BE2C (cell line): ENCODE measurements around the gene CLOCK.

Experiments used
- DNase-seq: peaks from one replicate; pipeline ENCODE4 v3.0.0-alpha.2; 2020
- H3K27me3 ChIP-seq: fragments of 250-450 bp; sonication (Bioruptor Pico); 2 replicates; pipeline ENCODE4 v1.5.1; 2020; ENCODE audit warnings: mild to moderate bottlenecking
- H3K36me3 ChIP-seq: fragments of 250-450 bp; sonication (Bioruptor Pico); 2 replicates; pipeline ENCODE4 v1.5.1; 2020; ENCODE audit warnings: mild to moderate bottlenecking
- H3K4me1 ChIP-seq: fragments of 250-450 bp; sonication (Bioruptor Pico); 2 replicates; pipeline ENCODE4 v1.5.1; 2020
- H3K4me3 ChIP-seq: 2 replicates; pipeline ENCODE4 v1.5.1; 2011; ENCODE audit warnings: low read depth, low read length
- H3K9me3 ChIP-seq: fragments of 250-450 bp; sonication (Bioruptor Pico); 2 replicates; pipeline ENCODE4 v1.5.1; 2020
- TF ChIP-seq, protein P1 (sequence below): IDR thresholded peaks from 2 replicates; pipeline ENCODE4 v1.5.1; 2012; ENCODE audit warnings: mild to moderate bottlenecking, low read depth, low read length

The CLOCK gene

DNA sequence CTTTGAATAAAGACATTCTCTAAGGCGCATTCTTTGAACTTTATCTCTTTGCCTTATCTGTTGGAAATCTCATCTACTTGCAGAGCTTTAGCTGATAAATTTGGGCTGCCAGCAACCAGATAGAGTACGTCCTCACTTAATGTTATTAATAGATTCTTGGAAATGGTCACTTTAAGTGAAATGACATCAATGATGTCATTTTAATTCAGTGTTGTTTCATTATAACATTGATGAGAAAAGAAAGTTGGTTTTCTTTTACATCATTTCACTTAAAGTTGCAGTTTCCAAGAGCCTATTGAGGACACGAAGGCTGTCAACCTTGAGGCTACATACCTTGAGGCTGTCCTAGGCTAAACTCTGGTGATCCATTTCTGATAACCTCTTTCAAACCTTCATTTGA, 141.6 kb downstream of the CLOCK start:
- TF ChIP-seq, protein P1, sequence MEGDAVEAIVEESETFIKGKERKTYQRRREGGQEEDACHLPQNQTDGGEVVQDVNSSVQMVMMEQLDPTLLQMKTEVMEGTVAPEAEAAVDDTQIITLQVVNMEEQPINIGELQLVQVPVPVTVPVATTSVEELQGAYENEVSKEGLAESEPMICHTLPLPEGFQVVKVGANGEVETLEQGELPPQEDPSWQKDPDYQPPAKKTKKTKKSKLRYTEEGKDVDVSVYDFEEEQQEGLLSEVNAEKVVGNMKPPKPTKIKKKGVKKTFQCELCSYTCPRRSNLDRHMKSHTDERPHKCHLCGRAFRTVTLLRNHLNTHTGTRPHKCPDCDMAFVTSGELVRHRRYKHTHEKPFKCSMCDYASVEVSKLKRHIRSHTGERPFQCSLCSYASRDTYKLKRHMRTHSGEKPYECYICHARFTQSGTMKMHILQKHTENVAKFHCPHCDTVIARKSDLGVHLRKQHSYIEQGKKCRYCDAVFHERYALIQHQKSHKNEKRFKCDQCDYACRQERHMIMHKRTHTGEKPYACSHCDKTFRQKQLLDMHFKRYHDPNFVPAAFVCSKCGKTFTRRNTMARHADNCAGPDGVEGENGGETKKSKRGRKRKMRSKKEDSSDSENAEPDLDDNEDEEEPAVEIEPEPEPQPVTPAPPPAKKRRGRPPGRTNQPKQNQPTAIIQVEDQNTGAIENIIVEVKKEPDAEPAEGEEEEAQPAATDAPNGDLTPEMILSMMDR: no peak

DNA sequence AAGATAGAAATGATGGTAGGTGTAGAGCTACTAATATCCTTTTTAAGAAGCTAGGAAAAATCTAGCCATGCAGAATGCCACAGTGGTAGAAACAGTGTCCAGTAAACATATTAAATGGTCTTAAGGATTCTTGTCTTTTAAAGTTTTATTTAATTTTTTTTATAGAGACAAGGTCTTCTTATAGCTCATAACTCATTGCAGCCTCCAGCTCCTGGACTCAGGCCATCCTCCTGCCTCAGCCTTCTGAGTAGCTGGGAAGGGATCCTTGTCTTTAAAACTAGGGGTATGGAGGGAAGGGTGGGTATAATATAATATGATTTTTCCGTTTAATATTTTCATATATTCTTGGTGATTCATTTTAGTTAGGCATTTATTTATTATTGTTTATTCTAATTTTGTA, 147.1 kb downstream of the CLOCK start:
- H3K27me3 ChIP-seq: no peaks in the 10 kb centered on the region
- TF ChIP-seq, protein P1: no peak
- H3K4me1 ChIP-seq: peaks cover 4% of the 10 kb centered on the region; the same call in 1 of the 2 replicates
- no peak for DNase-seq
- peak overlapping the region; percentile 8 for H3K4me3 ChIP-seq
- H3K36me3 ChIP-seq: peaks cover 34% of the 10 kb centered on the region
- H3K9me3 ChIP-seq: no peaks in the 10 kb centered on the region

More for the DNA sequence above, 141.6 kb downstream of the CLOCK start:
- H3K4me3 ChIP-seq: no peak overlapping the region
- H3K36me3 ChIP-seq: peaks cover 42% of the 10 kb centered on the region
- H3K4me1 ChIP-seq: 0 out of 2 replicates have a peak, but pooled peaks cover 3% of the 10 kb centered on the region
- no peak for DNase-seq
- H3K9me3 ChIP-seq: no peaks in the 10 kb centered on the region
- H3K27me3 ChIP-seq: no peaks in the 10 kb centered on the region

DNA sequence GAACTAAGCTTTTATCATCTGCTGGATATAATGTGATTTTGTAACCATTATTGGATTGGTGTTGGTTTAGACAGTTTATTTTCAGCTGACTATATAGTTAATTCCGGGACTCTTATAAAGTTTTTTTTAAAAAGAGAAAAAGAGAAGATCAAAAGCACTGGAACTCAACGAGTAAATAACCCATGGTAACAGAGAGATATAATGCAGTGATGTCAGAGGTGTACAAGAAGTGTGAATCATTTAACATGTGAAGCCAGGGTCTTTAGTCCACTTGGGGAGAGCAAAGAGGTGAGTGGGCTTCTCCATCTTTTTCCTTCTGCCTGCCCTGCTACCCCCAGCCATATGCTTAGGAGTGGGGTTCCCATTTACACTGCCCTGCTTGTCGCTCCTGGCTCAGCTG, 147.7 kb downstream of the CLOCK start:
- peak overlapping the region; percentile 80 for H3K4me3 ChIP-seq

DNA sequence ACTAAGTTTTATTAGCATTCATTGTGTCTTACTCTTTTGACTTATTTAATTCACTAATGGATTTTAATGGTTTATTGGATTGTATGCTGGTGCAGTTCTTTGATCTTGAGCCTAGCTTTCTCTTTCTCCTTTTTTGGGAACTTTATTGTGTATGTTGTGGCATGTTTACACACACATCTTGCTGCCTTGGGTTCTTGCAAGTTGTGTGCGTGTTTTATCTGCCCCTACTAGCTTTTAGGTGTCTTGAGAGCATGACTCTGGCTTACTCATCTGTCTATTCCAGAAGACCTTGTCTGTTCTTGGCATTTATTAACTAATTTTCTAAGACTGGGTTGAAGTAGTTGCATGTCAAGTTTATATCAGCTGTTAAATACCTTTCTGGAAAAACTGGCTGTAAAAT, 148.2 kb downstream of the CLOCK start:
- TF ChIP-seq, protein P1: no peak
- H3K4me3 ChIP-seq: peak overlapping the region; percentile 80

More for the DNA sequence above, 147.7 kb downstream of the CLOCK start:
- peaks cover 4% of the 10 kb centered on the region; the same call in 1 of the 2 replicates for H3K4me1 ChIP-seq
- TF ChIP-seq, protein P1: no peak
- no peaks in the 10 kb centered on the region for H3K27me3 ChIP-seq
- DNase-seq: no peak
- H3K9me3 ChIP-seq: no peaks in the 10 kb centered on the region
- H3K36me3 ChIP-seq: peaks cover 30% of the 10 kb centered on the region

DNA sequence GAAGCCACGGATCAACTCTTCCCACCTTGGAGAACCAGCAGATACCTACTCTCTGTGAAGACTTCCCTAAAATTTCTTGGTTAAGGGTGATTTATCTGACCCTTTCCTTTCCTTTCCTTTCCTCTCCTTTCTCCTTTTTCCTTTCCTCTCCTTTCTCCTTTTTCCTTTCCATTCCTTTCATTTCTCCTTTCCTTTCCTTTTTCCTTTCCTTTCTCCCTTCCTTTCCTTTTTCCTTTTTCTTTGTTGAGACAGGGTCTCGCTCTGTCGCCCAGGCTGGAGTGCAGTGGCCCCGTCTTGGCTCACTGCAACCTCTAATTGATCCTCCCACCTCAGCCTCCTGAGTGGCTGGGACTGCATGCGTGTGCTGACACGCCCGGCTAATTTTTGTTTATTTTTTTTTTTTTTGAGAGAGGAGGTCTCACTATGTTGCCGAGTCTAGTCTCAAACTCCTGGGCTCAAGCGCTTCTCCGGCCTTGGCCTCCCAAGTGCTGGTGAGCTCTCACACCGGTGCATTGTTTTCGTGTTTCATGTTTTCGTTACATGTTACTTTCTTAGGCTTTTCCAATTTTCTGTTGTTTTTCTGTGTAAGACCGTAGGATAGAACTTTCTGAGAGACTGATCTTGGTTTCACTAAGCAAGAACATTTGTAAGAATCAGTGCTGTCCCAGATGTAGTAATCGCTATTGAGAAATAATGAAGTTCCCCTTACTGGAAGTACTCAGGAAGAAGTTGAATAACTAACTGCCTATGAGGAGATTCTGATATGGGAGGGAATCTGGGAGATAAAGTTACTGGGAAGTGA, 149.0 kb downstream of the CLOCK start:
- H3K27me3 ChIP-seq: no peaks in the 10 kb centered on the region
- H3K4me1 ChIP-seq: peaks cover 4% of the 10 kb centered on the region; the same call in 1 of the 2 replicates
- no peak for DNase-seq
- H3K36me3 ChIP-seq: peaks cover 23% of the 10 kb centered on the region
- H3K9me3 ChIP-seq: no peaks in the 10 kb centered on the region
- H3K4me3 ChIP-seq: peak overlapping the region; percentile 80
- TF ChIP-seq, protein P1: no peak

More for the DNA sequence above, 148.2 kb downstream of the CLOCK start:
- peaks cover 4% of the 10 kb centered on the region; the same call in 1 of the 2 replicates for H3K4me1 ChIP-seq
- H3K36me3 ChIP-seq: peaks cover 27% of the 10 kb centered on the region
- DNase-seq: no peak
- no peaks in the 10 kb centered on the region for H3K27me3 ChIP-seq
- H3K9me3 ChIP-seq: no peaks in the 10 kb centered on the region

DNA sequence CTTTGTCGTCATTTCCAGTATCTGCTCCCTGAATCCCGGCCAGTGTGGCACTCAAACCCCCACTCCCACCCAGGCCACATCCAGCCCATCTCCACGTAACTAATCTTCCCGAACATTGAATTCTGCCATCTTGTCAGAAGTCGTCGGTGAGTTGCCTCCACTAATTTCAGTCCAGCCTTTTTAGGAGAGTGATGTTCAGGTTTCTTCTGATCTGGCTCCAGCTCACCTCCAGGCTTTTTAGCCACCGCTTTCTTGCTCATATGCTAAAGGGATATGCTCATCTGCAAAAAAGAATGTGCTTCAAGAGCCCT, 149.6 kb downstream of the CLOCK start:
- TF ChIP-seq, protein P1: no peak
- Histone ChIP-seq H3K4me3 (peak overlapping the region; percentile 80), H3K4me1 (peaks cover 4% of the 10 kb centered on the region; the same call in 1 of the 2 replicates), H3K27me3 (no peaks in the 10 kb centered on the region), H3K9me3 (no peaks in the 10 kb centered on the region), H3K36me3 (peaks cover 23% of the 10 kb centered on the region)
- peak; percentile 34 for DNase-seq
